MCF 10A (cell line): Measurements from ENCODE around the gene CPLX4. TPM values are rescaled to one million over a fixed set of nuclear protein-coding genes. Genes with fewer than 3 reads are reported as not detected.

ENCODE experiments used
- BruUV-seq: library from RNA; stranded (reverse); fragments of 400-500 nt; replicated peaks from 2 replicates; lab custom pipeline; 2021; lab: Mats Ljungman, UMichigan
- CTCF ChIA-PET: fragments of 300-600 bp; sonication (Branson Sonifier 250); formaldehyde crosslinking; extraction: SDS; loops from one replicate; lab custom pipeline; 2021; ENCODE audit warnings: antibody characterized with exemption, inconsistent platforms; lab: Yijun Ruan, JAX
- POLR2A ChIA-PET: fragments of 300-600, 350-650 bp; sonication (Branson Sonifier 250); formaldehyde crosslinking; extraction: SDS; loops from one replicate; lab custom pipeline; 2020; ENCODE audit warnings: antibody characterized with exemption, inconsistent platforms; lab: Yijun Ruan, JAX
- DNase-seq: peaks from one replicate; pipeline ENCODE4 v3.0.0-alpha.2; 2018; ENCODE audit not compliant: unreplicated experiment
- H3K27ac Mint-ChIP-seq: one replicate; pipeline ENCODE4 v1.8.0; 2022; ENCODE audit warnings: mild to moderate bottlenecking, low read depth, mixed read lengths; ENCODE audit not compliant: unreplicated experiment
- H3K27me3 Mint-ChIP-seq: one replicate; pipeline ENCODE4 v1.8.0; 2022; ENCODE audit warnings: mixed read lengths; ENCODE audit not compliant: insufficient read depth, unreplicated experiment
- H3K36me3 Mint-ChIP-seq: one replicate; pipeline ENCODE4 v1.8.0; 2022; ENCODE audit warnings: mild to moderate bottlenecking, moderate library complexity, mixed read lengths; ENCODE audit not compliant: insufficient read depth, unreplicated experiment
- H3K4me1 Mint-ChIP-seq: one replicate; pipeline ENCODE4 v1.8.0; 2022; ENCODE audit warnings: mixed read lengths; ENCODE audit not compliant: insufficient read depth, unreplicated experiment
- H3K4me3 Mint-ChIP-seq: one replicate; pipeline ENCODE4 v1.8.0; 2022; ENCODE audit warnings: mild to moderate bottlenecking, moderate library complexity, mixed read lengths; ENCODE audit not compliant: unreplicated experiment
- H3K9me3 Mint-ChIP-seq: one replicate; pipeline ENCODE4 v1.8.0; 2022; ENCODE audit warnings: mixed read lengths; ENCODE audit not compliant: unreplicated experiment
- intact Hi-C: fragments of 100-400 bp; cut with micrococcal nuclease; formaldehyde crosslinking; loops from 2 replicates; pipeline ENCODE4 v1.14.1; 2022
- total RNA-seq: library from RNA; stranded (reverse); gene quantifications from 2 replicates; pipeline ENCODE4 v1.2.3, GENCODE V29; 2022
- TF ChIP-seq, protein P1 (sequence below): fragments of 200-600 bp; IDR thresholded peaks from one replicate; pipeline ENCODE4 v1.8.0; 2022; ENCODE audit warnings: antibody characterized with exemption, mild to moderate bottlenecking; ENCODE audit not compliant: unreplicated experiment

Gene CPLX4
- total RNA-seq, 1 experiment from 2014 or later, result not detected

- no peak overlapping the region for H3K4me3 Mint-ChIP-seq
- BruUV-seq, result no TSS peak
- POLR2A ChIA-PET, result no interaction called here
- no peaks in the 10 kb centered on the region for H3K9me3 Mint-ChIP-seq
- CTCF ChIA-PET, result interaction anchor here (0.7 to 3.1 kb wide), 4 partner anchors 10 to 126 kb away, joined by 3 to 13 read pairs (median 6); no protein-coding TSS in a partner anchor
- H3K27me3 Mint-ChIP-seq, result peaks cover 22% of the 10 kb centered on the region
- H3K36me3 Mint-ChIP-seq, result no peaks in the 10 kb centered on the region
- H3K4me1 Mint-ChIP-seq, result no peaks in the 10 kb centered on the region
- H3K27ac Mint-ChIP-seq, result no peak overlapping the region
- no peak for DNase-seq
- TF ChIP-seq, protein P1, sequence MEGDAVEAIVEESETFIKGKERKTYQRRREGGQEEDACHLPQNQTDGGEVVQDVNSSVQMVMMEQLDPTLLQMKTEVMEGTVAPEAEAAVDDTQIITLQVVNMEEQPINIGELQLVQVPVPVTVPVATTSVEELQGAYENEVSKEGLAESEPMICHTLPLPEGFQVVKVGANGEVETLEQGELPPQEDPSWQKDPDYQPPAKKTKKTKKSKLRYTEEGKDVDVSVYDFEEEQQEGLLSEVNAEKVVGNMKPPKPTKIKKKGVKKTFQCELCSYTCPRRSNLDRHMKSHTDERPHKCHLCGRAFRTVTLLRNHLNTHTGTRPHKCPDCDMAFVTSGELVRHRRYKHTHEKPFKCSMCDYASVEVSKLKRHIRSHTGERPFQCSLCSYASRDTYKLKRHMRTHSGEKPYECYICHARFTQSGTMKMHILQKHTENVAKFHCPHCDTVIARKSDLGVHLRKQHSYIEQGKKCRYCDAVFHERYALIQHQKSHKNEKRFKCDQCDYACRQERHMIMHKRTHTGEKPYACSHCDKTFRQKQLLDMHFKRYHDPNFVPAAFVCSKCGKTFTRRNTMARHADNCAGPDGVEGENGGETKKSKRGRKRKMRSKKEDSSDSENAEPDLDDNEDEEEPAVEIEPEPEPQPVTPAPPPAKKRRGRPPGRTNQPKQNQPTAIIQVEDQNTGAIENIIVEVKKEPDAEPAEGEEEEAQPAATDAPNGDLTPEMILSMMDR, result no peak
- intact Hi-C loops, result no loop called here
Measured at GRCh38 chr18:59276047-59276446, 42.4 kb downstream of the CPLX4 start.

GRCh38 chr18:59275406-59275949 is 43.0 kb downstream of the CPLX4 start:
- Mint-ChIP-seq H3K27me3 (peaks cover 27% of the 10 kb centered on the region), H3K36me3 (no peaks in the 10 kb centered on the region), H3K4me1 (no peaks in the 10 kb centered on the region), H3K9me3 (no peaks in the 10 kb centered on the region), H3K4me3 (no peak overlapping the region), H3K27ac (no peak overlapping the region)
- BruUV-seq, result no TSS peak
- DNase-seq, result no peak
- POLR2A ChIA-PET, result no interaction called here
- intact Hi-C loops, result no loop called here
- TF ChIP-seq, protein P1, result no peak
- CTCF ChIA-PET, result interaction anchor here (0.6 to 3.1 kb wide), 5 partner anchors 10 to 155 kb away, joined by 3 to 13 read pairs (median 4); no protein-coding TSS in a partner anchor

DNA sequence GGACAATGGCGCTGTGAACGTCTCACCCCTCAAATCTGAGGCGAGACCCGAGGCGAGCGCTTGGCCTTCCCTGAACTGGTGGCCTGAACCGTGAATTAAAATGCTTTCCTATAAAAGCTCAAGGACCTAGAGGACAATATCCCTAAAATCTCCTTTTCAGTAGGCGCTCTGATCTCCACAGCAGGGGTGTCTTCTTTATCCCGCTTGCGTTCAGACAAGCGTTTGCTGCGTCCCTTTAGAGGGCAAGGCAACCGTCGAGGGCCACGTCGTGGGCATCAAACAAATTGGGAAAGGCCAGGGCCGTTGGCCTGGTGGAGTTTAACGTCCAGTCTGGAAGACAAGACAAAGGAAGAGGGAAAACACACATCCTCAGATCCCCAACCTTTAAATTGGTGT is 43.9 kb downstream of the CPLX4 start:
- Mint-ChIP-seq H3K9me3 (no peaks in the 10 kb centered on the region), H3K36me3 (no peaks in the 10 kb centered on the region), H3K4me3 (no peak overlapping the region), H3K27ac (no peak overlapping the region), H3K27me3 (peaks cover 37% of the 10 kb centered on the region), H3K4me1 (no peaks in the 10 kb centered on the region)
- TF ChIP-seq, protein P1, result no peak
- CTCF ChIA-PET, result interaction anchor here (0.7 kb wide), 1 partner anchor 29 kb away, joined by 3 read pairs; no protein-coding TSS in a partner anchor
- BruUV-seq, result no TSS peak
- no peak for DNase-seq
- POLR2A ChIA-PET, result interaction anchor here (0.6 kb wide), 1 partner anchor 34 kb away, joined by 3 read pairs; no protein-coding TSS in a partner anchor
- intact Hi-C loops, result no loop called here

DNA sequence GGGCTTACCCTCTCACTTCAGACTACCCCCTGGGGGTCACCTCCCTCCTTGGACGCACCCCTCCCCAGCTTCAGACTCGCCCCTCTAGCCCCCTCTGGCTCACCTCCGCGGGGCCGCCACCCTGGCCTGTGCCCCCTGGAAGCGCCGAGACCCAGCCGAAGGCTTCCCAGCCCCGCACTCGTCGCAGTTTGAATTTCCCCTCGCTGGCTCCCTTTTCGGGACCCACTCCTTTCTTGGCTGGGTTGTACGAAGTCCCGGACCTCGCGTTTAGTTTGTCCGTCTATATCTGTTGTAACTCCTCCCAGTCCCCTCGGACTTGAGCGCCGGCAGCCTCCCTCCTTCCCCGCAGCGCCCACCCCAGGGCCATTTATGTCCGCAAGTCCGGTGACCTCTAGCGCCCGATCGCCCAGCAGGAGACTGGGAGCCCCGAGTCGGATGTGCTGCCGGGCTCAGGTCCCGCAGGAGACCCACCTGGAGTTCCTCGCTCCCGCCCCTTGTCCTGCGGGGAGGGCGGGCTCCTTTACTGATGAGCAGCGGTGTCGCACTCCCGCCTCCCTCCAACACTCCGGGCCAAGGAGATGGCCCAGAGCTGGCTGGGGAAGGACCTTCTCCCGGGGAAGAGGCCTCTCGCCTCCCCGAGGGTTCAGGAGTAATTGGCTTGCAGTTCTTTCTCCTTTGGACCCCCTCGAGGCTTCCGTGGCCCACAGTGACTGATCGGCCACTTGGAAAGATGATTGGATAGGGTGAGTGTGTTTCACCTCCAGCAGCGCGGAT is 44.5 kb downstream of the CPLX4 start:
- TF ChIP-seq, protein P1, result no peak
- Mint-ChIP-seq H3K27me3 (peaks cover 43% of the 10 kb centered on the region), H3K4me3 (no peak overlapping the region), H3K36me3 (no peaks in the 10 kb centered on the region), H3K9me3 (no peaks in the 10 kb centered on the region), H3K27ac (no peak overlapping the region), H3K4me1 (no peaks in the 10 kb centered on the region)
- CTCF ChIA-PET, result interaction anchor here (0.7 to 1.4 kb wide), 2 partner anchors 29 to 129 kb away, joined by 3 to 4 read pairs; no protein-coding TSS in a partner anchor
- no peak for DNase-seq
- intact Hi-C loops, result no loop called here
- POLR2A ChIA-PET, result interaction anchor here (0.6 kb wide), 1 partner anchor 34 kb away, joined by 3 read pairs; no protein-coding TSS in a partner anchor
- BruUV-seq, result no TSS peak
